GM12891 (cell line): ENCODE data around the gene RHCG.

ENCODE experiments used
- POLR2A ChIP-seq: IDR thresholded peaks from 2 replicates; pipeline ENCODE4 v1.6.1; 2011; ENCODE audit warnings: low read depth, low read length, control low read depth
- TAF1 ChIP-seq: IDR thresholded peaks from 2 replicates; pipeline ENCODE4 v1.6.1; 2011; ENCODE audit warnings: low read depth, low read length, control low read depth

GRCh38 chr15:89483079-89483478 is 13.3 kb downstream of the RHCG start:
- no peak for TF ChIP-seq POLR2A
- TF ChIP-seq TAF1, result no peak
